Endometrial microvascular endothelial cells (primary cell): ENCODE results near the gene DAGLB. TPM values are rescaled to one million over a fixed set of nuclear protein-coding genes. Genes with fewer than 3 reads are reported as not detected.
"Not testable (repeated sequence)": the region's sequence is repeated elsewhere in the genome, so short reads cannot be mapped to it uniquely, and the experiment has no call there.

Experiments used
- in situ Hi-C: cut with HindIII; loops from 2 replicates; pipeline ENCODE4 v1.10.0; 2017; ENCODE audit warnings: low sequenced_read_pairs, low pct_unique_long_range_greater_than_20kb; ENCODE audit errors: inconsistent ontology term
- total RNA-seq: library from RNA; depleted of rRNA; stranded (reverse); fragments of >200 nt; gene quantifications from one replicate; pipeline ENCODE4 v1.2.3, GENCODE V29; 2015; ENCODE audit errors: inconsistent ontology term

The DAGLB gene
- total RNA-seq, 1 donor from 2014 or later: 19.2 TPM

DNA sequence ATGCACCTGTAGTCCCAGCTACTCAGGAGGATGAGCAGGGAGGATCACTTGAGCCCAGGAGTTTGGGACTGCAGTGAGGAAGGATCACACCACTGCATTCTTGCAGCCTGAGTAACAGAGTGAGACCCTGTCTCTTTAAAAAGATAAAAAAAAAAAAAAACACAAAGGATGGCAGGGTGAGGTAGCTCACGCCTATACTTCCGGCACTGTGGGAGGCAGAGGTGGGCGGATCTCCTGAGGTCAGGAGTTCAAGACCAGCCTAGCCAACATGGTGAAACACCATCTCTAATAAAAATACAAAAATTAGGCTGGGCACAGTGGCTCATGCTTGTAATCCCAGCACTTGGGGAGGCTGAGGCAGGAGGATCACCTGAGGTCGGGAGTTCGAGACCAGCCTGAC, 15.9 kb upstream of the DAGLB start:
- in situ Hi-C loops: not testable (repeated sequence)

DNA sequence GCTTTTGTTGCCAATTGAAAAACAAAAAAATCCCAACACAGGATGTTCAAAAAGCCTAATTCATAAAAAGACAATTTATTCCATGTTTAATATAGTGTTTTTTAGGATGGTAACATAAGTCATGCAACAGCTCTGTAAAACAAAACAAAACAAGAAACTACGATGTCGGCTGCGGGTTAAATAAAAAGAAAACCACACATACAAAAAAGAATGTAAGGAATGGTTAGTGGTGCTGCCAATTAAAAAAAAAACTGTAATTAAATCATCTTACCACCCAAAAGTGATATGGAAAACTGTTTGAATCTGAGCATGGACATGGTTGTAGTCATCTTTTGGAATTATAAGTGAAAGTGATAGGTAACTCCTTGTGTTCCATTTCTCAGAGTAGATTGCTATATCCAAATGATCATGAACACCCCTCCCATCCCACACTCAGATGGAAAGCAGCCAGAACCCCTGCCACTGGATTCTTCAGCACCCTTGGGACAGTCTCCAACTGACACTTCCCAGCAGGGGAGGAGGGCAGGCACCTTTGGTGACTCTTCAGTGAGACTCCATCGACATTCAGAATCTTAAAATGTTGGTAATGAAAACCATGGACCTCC, 14.3 kb upstream of the DAGLB start:
- in situ Hi-C loops: no loop called here

DNA sequence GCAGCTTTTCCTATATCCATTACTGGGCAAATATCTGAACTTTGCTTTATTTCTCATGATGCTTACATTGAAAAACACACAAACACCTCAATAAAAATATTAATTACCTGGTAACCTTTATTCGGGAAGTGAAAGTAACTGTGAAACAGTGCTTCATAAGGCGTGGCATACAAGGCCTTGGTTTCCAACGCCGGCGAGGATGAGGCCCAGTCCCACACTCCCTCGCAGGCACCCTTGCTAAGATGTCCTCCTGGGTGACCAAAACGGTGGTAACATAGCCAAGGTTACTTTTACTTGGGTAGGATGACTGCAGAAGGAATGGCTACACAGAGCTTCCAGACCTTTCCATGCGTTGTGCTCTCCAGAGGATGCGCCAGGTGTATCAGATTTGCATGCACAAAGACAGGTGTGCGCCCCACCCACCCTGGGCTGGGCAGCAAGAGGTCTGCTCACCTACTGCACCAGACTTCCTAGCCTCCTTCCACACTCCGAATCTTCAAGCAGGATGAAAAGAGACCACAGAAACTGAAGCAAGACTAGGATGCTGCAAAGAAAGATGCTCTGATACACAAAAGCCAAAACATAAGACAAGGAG, 13.3 kb upstream of the DAGLB start:
- in situ Hi-C loops: no loop called here

DNA sequence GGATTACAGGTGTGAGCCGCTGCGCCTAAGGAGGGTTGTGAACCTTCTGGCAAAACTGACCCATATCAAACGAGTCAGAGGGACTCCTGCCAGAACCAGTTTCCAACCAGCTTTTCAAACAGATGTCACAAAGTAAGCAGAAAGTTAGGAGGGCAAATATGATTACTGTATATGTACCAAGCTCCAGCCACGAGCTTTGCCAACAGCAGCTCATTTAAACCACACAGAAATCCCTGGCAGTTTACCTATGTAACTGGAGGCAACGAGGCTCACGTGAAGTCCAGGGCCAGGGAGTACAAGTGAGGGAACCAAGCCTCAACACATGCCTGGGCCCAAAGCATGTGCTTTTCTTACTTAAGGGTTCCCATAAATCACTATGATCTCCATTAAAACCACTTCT, 12.5 kb upstream of the DAGLB start:
- in situ Hi-C loops: no loop called here

DNA sequence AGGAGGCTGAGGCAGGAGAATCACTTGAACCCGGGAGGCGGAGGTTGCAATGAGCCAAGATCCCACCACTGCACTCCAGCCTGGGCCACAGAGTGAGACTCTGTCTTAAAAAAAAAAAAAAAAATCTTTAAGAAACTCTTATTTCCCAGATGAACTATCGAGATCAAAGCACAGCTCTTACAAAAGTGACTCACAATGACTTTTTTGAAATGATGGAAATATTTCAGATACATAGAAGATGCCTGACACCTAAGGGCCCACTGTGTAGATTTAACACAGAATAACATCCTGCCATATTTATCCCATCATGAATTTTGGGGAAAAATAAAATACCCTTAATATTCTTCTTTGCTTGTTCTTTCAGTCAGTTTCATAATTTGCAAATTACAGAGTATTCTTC, 10.9 kb upstream of the DAGLB start:
- in situ Hi-C loops: not testable (repeated sequence)

DNA sequence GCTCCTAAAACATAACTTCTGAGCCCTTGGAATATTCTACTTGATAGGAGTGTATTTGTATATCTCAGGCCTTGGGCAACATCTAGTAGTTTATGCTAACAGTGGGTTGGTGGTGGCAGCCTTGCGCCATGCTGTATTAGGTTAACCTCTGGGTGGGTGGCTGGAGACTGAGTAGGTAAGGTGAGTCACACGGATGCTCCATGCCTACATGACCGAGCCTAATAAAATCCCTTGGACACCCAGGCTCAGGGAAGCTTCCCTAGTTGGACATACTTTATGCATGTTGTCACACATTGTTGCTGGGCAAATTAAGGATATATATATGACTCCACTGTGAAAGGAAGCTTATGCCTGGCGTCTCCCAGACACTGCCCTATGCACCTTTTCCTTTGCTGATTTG, 6.0 kb upstream of the DAGLB start:
- in situ Hi-C loops: no loop called here

DNA sequence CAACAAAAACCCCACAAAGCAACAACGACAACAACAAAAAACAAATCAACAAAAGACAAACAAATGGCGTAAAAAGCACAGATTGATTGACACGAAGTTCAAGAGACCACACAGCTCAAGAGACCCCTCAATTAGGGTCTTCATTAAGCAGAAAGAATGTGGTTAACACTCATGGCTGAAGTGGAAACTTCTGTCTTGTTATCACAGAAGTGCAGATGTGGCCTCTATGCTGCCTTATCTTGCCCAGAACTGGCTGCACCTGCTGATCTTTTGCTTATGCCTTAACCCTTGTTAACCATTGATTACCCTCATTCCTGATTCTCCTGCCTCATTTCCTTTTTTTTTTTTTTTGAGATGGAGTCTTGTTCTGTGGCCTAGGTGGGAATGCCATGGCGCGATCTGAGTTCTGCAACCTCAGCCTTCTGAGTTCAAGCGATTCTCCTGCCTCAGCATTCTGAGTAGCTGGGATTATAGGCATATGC, 3.5 kb upstream of the DAGLB start:
- in situ Hi-C loops: no loop called here

DNA sequence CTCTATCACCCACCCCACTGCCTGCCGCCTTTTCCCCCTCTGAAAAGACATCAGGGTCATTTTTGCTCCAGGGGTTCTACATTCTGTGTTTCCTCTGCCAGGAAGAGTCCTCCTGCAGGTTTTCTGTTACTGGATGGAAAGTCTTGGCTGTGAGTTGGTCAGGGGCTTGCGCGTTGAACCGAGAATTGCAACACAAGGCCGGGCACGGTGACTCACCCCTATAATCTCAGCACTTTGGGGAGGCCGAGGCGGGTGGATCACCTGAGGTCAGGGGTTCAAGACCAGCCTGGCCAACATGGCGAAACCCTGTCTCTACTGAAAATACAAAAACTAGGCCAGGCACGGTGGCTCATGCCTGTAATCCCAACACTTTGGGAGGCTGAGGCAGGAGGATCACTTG, 2.8 kb upstream of the DAGLB start:
- in situ Hi-C loops: not testable (repeated sequence)

DNA sequence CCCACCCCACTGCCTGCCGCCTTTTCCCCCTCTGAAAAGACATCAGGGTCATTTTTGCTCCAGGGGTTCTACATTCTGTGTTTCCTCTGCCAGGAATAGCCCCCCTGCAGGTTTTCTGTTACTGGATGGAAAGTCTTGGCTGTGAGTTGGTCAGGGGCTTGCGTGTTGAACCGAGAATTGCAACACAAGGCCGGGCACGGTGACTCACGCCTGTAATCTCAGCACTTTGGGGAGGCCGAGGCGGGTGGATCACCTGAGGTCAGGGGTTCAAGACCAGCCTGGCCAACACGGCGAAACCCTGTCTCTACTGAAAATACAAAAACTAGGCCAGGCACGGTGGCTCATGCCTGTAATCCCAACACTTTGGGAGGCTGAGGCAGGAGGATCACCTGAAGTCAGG, 2.1 kb upstream of the DAGLB start:
- in situ Hi-C loops: not testable (repeated sequence)

DNA sequence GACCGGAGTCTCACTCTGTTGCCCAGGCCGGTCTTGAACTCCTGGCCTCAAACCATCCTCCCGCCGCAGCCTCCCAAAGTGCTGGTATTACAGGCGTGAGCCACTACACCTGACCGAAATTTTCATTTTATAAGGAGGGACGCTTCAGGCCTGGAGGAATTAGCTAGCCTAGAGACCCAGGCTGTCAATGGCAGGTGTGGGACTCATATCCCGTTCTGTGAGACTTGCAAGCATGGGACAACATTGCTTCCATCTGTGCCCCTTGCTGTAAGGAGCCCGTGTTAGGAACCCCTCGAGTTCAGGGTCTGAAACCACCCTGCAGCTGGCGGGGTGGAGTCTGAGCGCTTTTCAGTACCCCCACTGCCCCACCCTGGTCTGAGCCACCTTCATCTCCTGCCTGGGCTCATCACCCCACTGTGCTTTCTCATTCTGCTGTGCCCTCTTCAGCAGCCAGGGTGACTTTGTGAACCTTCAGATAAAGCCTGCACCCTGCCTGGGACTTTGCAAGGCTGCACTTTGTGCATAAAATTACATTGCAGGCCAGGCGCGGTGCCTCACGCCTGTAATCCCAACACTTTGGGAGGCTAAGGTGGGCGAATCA, 1.3 kb upstream of the DAGLB start:
- in situ Hi-C loops: no loop called here

DNA sequence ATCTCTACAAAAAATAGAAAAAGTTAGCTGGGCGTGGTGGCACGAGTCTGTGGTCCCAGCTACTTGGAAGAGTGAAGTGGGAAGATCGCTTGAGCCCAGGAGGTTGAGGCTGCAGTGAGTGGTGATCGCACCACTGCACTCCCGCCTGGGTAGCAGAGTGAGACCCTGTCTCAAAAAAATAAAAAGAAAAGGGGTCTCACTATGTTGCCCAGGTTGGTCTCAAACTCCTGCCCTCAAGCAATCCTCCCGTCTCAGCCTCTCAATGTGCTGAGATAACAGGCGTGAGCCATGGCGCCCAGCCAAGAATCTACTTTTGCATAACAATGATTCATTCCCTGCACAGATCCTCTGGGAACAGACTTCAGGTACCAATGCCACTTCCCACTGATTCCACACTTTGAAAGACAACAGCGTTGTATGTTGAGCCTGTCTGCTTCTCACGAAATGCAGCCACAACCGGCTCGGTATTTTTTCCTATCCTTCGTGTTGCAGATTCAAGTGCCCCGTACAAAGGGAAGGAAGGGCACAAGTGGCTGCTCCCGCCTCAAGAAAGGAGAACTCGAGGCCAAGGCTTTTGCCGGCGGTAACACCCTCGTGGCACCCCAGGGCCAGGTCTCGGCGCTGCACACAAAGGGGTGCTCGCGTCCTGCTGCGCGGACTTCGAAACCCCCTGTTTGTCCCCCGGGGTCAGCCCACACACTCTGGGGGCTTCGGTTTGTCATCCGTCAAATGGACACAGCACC, 745 bp downstream of the DAGLB start:
- in situ Hi-C loops: no loop called here

DNA sequence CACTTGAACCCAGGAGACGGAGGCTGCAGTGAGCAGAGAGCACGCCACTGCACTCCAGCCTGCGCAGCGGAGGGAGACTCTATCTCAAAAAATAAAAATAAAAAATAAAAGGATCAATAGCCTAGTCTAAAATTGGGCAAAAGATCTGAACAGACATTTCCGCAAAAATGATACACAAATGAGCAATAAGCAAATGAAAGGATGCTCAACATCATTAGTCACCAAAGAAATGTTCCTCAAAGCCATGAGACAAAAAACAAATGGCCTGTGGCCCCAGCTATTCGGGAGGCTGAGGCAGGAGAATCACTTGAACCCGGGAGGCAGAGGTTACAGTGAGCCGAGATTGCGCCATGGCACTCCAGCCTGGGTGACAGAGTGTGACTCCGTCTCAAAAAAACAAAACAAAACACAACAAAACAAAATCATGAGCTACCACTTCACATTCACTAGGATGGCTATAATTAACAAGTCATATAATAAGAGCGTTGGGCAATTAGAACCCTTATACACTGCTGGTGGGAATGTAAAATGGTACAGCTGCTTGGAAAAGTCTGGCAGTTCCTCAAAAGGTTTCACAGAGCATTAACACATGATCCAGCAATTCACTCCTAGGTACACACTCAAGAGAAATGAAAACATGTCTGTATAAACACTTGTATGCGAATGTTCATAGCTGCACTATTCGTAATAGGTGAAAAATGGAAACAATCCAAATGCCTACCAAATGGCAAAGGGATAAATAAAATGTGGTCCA, 3.1 kb downstream of the DAGLB start:
- in situ Hi-C loops: no loop called here

DNA sequence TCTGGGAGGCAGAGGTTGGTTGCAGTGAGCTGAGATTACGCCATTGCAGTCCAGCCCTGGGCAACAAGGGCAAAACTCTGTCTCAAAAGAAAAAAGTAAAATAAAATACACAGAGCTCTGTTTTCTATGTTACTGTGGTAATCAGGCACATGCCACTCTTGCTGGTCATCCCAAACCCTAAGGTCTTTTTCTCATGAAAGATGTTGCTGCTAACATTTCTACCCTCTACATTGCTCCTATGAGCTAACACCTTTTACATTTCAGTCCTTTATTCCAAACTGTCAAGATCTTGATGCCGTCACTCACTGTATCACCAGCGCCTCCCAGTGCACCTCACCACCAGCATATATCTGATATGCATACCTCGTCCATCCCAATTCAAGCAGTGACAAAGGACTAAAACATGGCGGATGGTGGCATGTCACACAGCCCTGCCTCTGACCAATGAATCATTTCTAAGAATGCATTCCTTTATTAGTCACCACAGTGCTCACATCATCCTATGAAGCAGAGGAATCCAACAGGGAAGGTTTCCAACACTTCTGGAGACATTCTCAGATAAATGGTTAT, 4.3 kb downstream of the DAGLB start:
- in situ Hi-C loops: no loop called here

DNA sequence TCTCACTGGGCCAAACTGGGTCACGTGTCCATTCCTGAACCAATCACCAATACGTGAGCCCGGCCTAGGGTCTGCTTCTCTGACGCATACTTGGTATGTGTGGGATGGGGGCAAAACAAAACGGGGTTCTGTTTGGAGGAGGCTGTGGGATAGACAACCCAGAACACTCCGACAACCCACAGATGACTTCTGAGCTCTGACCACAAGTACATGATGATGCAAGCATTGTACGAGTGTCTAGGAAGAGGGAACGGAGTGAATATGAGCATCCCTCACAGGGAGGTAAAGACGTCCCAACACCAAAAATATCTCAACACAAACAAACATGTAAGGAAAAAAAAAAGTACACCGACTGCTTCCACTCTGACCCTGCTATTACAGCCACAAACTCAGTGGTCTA, 5.6 kb downstream of the DAGLB start:
- in situ Hi-C loops: no loop called here

DNA sequence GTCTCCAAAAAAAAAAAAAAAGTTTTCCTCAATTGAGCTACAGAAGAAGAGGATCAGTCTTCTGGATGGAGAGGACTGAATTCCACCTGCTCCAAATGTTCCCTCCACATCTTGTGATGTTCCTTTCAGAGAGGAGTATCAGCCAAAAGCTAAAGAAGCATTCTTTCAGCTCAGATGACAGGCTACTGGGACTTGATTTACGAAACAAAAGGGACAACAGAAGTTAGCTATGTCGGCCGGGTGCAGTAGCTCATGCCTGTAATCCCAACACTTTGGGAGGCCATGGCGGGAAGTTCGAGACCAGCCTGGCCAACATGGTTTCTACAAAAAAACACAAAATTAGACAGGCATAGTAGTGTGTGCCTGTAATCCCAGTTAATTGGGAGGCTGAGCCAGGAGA, 7.4 kb downstream of the DAGLB start:
- in situ Hi-C loops: no loop called here

DNA sequence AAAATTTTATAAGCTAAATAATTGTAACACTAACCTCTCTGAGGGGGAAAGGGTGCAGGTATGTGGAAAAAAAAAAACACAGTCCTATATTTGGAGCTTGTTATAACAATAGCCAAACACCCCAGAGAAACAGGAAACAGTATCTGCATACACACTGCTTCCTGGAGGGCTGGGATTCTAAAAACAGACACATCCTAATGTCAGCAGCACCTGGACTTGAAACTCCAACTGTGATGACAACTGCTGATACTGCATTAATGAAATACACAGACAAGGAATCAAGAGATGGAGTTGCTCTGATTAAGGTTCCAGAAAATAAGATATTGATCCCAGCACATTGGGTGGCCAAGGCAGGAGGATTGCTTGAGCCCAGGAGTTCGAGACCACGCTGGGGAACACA, 9.3 kb downstream of the DAGLB start:
- in situ Hi-C loops: no loop called here

DNA sequence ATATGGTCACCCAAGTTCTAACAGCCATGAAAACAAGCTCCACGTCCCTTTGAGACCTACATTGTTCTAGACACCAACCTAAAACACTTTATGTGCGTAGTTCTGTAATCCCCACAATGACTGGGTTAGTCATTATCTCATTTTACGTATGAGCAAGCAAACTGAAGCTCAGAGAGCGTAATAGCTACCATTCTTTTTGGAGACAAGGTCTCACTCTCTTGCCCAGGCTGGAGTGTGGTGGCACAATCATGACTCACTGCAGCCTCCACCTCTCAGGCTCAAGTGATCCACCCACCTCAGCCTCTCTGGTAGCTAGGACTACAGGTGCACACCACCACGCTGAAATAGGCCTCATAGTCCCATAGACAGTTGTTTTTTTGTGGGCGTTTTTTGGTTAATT, 10.5 kb downstream of the DAGLB start:
- in situ Hi-C loops: no loop called here

DNA sequence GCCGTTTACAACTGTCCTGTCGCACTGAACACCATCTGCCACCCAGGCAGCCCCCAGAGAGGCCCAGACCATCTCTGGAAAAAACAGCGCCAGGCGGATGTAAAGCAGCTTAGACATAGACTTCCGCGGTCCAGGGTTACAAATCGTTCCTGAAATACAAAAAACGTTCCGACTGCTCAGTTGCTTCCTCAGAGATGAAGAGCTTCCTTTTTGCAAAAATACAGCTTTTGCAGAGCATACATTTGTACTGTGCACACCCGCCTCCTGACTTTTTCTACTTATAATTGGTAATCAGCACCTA, 11.4 kb downstream of the DAGLB start:
- in situ Hi-C loops: no loop called here
